ENCODE measurements around the gene UBR3.

The UBR3 gene

GRCh38 chr2:170009209-170009608 is 182.0 kb downstream of the UBR3 start:
- DNase-seq = no peak

GRCh38 chr2:170012773-170013172 is 185.5 kb downstream of the UBR3 start:
- no peak for DNase-seq

- no peak for DNase-seq
Measured at GRCh38 chr2:170013802-170014551, 186.7 kb downstream of the UBR3 start.

GRCh38 chr2:170014769-170015168 is 187.5 kb downstream of the UBR3 start:
- DNase-seq = no peak

- no peak for DNase-seq
Measured at GRCh38 chr2:170017860-170018532, 190.7 kb downstream of the UBR3 start.

GRCh38 chr2:170019060-170019805 is 192.0 kb downstream of the UBR3 start:
- no peak for DNase-seq

GRCh38 chr2:170020777-170021176 is 193.5 kb downstream of the UBR3 start:
- DNase-seq = no peak

- DNase-seq = no peak
Measured at GRCh38 chr2:170022692-170023091, 195.4 kb downstream of the UBR3 start.

GRCh38 chr2:170024721-170025120 is 197.5 kb downstream of the UBR3 start:
- peak; percentile 12 to 21 for DNase-seq

GRCh38 chr2:170025223-170025622 is 198.0 kb downstream of the UBR3 start:
- no peak for DNase-seq

GRCh38 chr2:170026361-170026760 is 199.1 kb downstream of the UBR3 start:
- no peak for DNase-seq

GRCh38 chr2:170029551-170029950 is 202.3 kb downstream of the UBR3 start:
- no peak for DNase-seq

GRCh38 chr2:170030040-170030439 is 202.8 kb downstream of the UBR3 start:
- DNase-seq = peak; percentile 10 to 15

- no peak for DNase-seq
Measured at GRCh38 chr2:170031288-170031687, 204.0 kb downstream of the UBR3 start.

- no peak for DNase-seq
Measured at GRCh38 chr2:170034596-170034995, 207.3 kb downstream of the UBR3 start.

GRCh38 chr2:170038734-170039133 is 211.5 kb downstream of the UBR3 start:
- DNase-seq = no peak

GRCh38 chr2:170039401-170040172 is 212.3 kb downstream of the UBR3 start:
- DNase-seq = no peak

GRCh38 chr2:170044751-170045478 is 217.7 kb downstream of the UBR3 start:
- peak in 1 of 2 donors; percentile 6 for DNase-seq

- no peak for DNase-seq
Measured at GRCh38 chr2:170047331-170048065, 220.2 kb downstream of the UBR3 start.

GRCh38 chr2:170052151-170052550 is 224.9 kb downstream of the UBR3 start:
- peak; percentile 26 to 51 for DNase-seq

GRCh38 chr2:170054997-170055396 is 227.7 kb downstream of the UBR3 start:
- no peak for DNase-seq

GRCh38 chr2:170056900-170057299 is 229.6 kb downstream of the UBR3 start:
- no peak for DNase-seq

All from inflammatory macrophage treated with lipopolysaccharide for 1 hour (primary cell).